GM18505 (cell line): Measurements from ENCODE around the gene SEMA4A.

Experiments
- ATAC-seq: cut with Tn5 transposase; IDR thresholded peaks from one replicate; pipeline ENCODE4 v1.9.1; 2021; ENCODE audit not compliant: unreplicated experiment
- POLR2A ChIP-seq: IDR thresholded peaks from 4 replicates; pipeline ENCODE4 v1.6.1; 2011; ENCODE audit warnings: borderline replicate concordance; ENCODE audit not compliant: insufficient read depth, insufficient read length; ENCODE audit errors: extremely low read depth

The SEMA4A gene

DNA sequence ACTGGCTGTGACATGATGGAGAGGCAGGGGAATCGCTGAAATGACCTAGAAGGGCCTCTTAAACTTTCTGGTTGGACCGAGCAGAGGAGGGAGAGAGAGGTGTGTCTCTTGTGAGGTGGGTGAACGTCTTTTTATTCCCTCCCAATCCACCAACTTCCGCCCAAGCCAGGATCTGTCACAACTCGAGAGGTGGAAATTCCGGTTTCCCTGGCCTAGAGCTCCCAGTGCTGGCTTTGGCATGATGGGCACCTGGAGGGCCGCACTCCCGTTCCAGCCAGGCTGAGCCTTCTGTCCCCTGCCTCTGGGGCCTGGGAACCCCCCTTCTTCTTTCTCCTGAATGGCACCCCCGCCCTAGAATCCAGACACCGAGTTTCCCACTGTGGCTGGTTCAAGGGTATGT lies at the start of gene SEMA4A:
Gene SEMA4A (plus strand): TSS at position 224 of the 400 bp plus-strand sequence. CDS start 994 bp downstream, outside the sequence.
- TF ChIP-seq POLR2A, result no peak
- no peak for ATAC-seq

GRCh38 chr1:156104065-156104810 lies 49.1 kb upstream of the SEMA4A start:
- ATAC-seq, result no peak
- no peak for TF ChIP-seq POLR2A

DNA sequence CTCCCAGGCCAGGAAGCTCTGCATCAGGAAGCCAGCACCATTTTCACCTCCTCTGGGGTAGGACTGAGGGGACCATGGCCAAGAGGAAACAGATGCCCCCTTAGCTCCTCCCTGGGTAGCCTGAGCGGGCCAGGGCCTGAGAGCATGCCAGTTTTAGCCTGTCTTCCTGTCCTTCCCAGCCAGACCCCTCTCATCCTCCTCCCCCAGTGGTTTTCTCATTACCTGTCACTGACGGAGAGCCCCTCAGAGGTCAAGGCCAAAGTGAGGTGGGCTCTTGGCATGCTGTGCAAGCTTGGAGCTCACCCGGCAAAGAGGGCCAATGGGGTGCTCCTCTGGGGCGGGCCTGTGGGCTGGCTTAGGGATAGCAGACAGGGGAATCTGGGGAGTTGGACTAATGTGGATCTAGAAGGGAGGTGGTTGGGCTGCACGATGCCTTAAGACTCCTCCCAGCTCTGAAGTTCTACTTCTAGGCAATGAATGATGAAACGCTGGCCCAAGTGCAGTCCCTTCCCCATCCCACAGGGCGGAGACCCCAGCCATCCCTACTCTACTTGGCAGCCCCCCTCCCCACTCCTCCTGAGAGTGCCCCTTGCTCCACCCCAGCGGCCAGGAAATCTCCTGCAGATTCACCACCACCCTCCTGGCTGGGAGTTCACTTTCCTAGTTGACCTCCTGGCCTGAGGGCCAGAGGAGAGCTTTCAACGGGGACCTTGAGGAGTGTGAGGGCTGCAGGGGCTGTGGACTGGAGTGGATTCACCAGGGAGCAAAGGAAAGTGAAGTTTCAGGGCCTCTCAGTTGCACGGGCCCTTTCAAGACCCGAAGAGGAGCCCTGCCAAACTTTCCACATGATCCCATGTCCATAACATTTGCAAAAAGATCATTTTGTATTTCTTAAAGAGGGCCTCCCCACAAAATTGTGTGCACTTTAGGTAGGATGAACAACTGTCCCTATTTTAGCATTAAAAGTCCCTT lies 48.2 kb upstream of the SEMA4A start:
- no peak for TF ChIP-seq POLR2A
- no peak for ATAC-seq

- peak; percentile 7 for ATAC-seq
- TF ChIP-seq POLR2A, result no peak
Observed at GRCh38 chr1:156106624-156107488, 46.5 kb upstream of the SEMA4A start.

DNA sequence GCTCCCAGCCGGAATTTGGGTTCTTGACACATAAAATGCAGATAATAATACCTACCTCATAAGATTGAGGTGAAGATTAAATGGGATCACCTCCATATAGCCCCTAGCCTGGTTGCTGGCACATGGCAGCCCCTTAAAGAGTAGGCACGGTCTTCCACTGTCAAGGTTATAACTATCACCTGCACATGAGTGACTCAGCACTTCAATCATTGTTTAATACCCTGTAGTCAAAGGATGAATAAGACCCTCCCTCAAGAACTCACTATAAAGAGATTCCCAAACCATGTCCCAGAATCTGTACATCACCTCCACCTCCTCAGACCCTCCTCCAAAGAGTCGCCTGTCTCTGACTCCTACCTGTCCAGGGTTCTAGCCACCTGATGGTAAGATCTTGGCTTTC lies 45.3 kb upstream of the SEMA4A start:
- no peak for TF ChIP-seq POLR2A

DNA sequence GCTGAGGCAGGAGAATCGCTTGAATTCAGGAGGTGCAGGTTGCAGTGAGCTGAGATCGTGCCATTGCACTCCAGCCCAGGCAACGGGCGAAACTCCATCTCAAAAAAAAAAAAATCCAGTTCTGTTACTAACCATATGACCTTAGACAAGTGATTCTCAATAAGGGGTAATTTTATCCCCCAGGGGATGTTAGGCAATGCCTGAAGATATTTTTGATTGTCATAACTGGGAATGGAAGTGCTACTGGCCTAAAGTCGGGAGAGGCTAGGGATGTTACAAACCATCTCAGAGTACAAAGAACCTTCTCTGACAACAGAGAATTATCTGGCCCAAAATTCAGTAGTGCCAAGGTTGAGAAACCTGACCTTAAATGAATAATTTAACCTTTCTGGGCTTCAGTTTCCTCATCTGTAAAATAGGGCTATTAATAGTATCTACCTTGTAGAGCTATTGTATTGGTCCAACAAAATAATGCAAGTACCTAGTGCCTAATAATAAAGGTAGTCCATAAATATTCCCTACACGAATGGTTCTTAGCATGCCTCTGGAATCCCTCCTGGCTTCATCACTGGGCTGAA lies 44.6 kb upstream of the SEMA4A start:
- no peak for TF ChIP-seq POLR2A
- no peak for ATAC-seq

More for the DNA sequence above, 45.3 kb upstream of the SEMA4A start:
- no peak for ATAC-seq

GRCh38 chr1:156110252-156110651 lies 43.1 kb upstream of the SEMA4A start:
- ATAC-seq, result no peak
- no peak for TF ChIP-seq POLR2A

DNA sequence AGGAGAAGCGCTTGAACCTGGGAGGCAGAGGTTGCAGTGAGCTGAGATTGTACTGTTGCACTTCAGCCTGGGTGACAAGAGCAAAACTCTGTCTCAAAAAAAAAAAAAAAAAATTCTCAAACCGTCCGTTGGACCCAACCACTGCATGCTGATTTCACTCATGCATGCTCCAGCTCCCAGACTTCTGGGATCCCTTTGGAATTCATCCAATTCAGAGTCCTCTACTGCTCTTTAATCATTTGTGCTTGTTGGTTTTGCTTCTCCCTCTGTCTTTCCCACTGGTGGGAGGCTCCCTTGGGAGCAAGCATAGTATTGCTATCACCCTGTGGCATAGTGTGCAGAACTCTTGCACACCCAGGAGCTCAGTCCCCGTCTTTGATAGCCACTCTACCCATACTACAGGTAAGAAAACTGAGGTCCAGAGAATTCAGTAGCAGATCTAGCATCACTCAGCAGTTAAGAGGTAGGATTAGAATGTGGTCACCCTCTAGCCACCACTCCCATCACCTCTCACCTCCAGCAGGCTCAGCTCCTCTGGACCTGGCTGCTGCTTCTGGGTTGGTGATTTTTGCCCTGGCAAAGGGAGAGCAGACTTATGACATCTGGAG lies 41.9 kb upstream of the SEMA4A start:
- no peak for ATAC-seq
- TF ChIP-seq POLR2A, result no peak

GRCh38 chr1:156112276-156113137 lies 40.9 kb upstream of the SEMA4A start:
- TF ChIP-seq POLR2A, result no peak
- no peak for ATAC-seq

- no peak for TF ChIP-seq POLR2A
- no peak for ATAC-seq
Observed at GRCh38 chr1:156113282-156113950, 40.0 kb upstream of the SEMA4A start.
